ENCODE data around the gene HDAC1. TPM values are rescaled to one million over a fixed set of nuclear protein-coding genes. Genes with fewer than 3 reads are reported as not detected.

The HDAC1 gene
- total and polyA plus RNA-seq, 2 of the 8 experiments (the other 6 are each of a cell fraction or from before 2014, with no cell fraction given): 111 to 125 TPM

DNA sequence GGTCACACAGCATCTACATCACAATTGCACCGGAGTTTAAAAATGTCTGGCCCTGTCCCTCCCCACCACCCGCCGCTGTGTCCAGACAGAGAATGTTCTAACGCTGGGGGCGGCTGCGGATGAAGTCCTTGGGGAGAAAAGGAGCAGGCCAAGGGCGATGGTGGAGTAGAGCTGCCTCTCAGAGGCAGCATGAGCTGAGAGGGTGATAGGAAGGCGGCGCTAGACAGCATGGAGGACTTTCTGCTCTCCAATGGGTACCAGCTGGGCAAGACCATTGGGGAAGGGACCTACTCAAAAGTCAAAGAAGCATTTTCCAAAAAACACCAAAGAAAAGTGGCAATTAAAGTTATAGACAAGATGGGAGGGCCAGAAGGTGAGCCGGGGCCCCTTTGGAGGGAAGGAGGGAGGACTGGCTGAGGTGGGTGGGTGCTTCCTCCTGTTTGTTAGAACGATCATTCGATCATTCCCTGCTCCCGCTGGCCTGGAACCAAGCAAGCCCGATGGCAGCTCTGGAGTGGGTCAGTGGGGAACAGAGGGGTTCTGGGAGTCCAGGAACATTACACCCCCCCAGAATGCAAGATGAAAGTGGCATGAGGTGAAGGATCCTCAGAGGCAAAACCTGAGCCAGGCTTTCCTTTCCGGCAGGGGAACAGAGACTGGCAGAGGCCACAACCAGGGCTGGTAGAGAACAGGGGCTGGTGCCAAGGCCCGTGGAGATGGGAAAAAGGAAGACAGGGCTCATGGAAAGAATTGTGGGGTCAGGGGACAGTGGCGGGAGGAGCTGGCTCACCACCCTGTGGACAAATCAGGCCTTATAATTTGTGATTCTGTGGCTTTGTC lies 70.8 kb downstream of the HDAC1 start, which contains the start of the genes FAM229A and TSSK3 (continued):
- TF ChIP-seq, protein P1, sequence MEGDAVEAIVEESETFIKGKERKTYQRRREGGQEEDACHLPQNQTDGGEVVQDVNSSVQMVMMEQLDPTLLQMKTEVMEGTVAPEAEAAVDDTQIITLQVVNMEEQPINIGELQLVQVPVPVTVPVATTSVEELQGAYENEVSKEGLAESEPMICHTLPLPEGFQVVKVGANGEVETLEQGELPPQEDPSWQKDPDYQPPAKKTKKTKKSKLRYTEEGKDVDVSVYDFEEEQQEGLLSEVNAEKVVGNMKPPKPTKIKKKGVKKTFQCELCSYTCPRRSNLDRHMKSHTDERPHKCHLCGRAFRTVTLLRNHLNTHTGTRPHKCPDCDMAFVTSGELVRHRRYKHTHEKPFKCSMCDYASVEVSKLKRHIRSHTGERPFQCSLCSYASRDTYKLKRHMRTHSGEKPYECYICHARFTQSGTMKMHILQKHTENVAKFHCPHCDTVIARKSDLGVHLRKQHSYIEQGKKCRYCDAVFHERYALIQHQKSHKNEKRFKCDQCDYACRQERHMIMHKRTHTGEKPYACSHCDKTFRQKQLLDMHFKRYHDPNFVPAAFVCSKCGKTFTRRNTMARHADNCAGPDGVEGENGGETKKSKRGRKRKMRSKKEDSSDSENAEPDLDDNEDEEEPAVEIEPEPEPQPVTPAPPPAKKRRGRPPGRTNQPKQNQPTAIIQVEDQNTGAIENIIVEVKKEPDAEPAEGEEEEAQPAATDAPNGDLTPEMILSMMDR (IDR thresholded peaks at IDR 0.05; ENCODE audit: control extremely low read depth in 1 of 3, insufficient read depth in 1 of 3, low read depth in 1 of 3, low read length in 3 of 3): no peak
